Muscle of arm (tissue), 12 donors: ENCODE data around the gene RTN4IP1. TPM values are rescaled to one million over a fixed set of nuclear protein-coding genes. Genes with fewer than 3 reads are reported as not detected.

Experiments
- DNase-seq: peaks from one replicate; pipeline ENCODE4 v3.0.0-alpha.2; 2013
- polyA plus RNA-seq, 12 donors: library from polyadenylated mRNA; unstranded; fragments of 120-200 nt; gene quantifications; one replicate each; pipeline ENCODE4 v1.2.1, GENCODE V29; 2013; ENCODE audit not compliant: insufficient read length in 12 of 12

The RTN4IP1 gene
- polyA plus RNA-seq, 12 donors: 3.7 to 8.1 (median 6.8) TPM; not detected in 2

- DNase-seq: no peak
Measured at GRCh38 chr6:106525107-106525881, 104.0 kb downstream of the RTN4IP1 start.

- no peak for DNase-seq
Measured at GRCh38 chr6:106522562-106523250, 106.6 kb downstream of the RTN4IP1 start.

Other genes with a start within 250 kb of the RTN4IP1 start
- 10 to 100 TPM in 10 of 12 donors, 1 to 10 TPM in 1, not detected in 1; 9.1 to 19.2 (median 14.2) TPM for gene QRSL1, start 80 bp upstream of the RTN4IP1 start, polyA plus RNA-seq